GM19452 (cell line): ENCODE results near the gene APOM.

Experiments
- ATAC-seq: cut with Tn5 transposase; IDR thresholded peaks from one replicate; pipeline ENCODE4 v1.9.1; 2021; ENCODE audit not compliant: unreplicated experiment

APOM gene

GRCh38 chr6:31657406-31658157 lies 1.9 kb downstream of the APOM start:
- no peak for ATAC-seq

DNA sequence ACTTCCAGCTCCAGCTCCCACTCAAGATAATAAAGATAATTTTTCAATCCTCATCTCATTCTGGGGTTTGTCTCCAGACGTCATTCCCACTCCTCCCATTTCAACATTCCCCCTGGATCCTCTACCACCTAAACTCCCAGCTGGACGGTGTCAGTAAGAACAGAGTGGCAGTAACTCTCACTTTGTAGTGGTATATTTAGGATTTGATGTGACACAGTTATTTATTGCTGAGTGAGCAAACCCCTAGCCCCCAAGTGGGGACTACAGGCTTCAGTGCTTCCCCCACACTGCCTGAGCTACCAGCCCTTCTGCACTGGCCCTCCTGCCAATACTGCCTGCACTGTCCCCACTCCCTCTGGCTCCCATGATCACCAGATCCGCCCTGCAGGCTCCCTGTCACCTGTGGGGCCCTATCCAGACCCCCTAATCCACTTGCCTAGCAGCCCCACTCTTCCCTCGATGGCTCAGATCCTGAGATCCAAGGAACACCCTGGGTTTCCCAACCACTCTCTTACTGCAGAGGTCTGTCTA lies 2.5 kb downstream of the APOM start:
- no peak for ATAC-seq

DNA sequence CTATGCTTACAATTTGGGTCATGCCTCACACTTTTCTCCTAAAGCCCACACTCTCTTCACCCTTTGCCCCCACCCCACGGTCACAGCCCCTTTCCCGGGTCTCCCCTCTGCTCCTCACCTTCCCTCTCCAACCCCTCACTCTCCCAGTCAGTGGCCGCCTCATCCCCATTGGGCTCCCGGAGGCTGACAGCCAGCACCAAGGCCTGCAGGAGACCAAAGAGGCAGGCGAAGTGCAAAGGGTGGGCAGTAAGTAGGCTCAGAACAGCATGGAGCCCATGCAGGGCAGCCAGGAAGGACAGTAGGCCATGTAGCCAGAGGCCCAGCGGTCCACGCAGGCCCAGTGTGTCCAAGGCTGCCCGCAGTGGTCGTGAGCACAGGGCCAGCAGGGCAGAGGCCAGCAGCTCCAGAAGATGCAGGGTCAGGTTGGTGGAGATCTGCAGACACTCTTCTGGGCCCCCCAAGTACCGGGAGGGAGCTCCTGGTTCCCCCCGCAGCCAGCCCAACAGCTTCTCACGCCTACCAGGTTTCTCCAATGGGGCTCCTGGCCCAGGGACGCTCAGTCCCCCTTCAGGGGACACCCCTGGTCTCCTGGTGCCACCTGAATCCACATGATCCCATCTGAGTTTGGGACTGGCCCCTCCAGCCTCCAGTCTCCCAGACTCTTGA lies 3.4 kb downstream of the APOM start:
- no peak for ATAC-seq

DNA sequence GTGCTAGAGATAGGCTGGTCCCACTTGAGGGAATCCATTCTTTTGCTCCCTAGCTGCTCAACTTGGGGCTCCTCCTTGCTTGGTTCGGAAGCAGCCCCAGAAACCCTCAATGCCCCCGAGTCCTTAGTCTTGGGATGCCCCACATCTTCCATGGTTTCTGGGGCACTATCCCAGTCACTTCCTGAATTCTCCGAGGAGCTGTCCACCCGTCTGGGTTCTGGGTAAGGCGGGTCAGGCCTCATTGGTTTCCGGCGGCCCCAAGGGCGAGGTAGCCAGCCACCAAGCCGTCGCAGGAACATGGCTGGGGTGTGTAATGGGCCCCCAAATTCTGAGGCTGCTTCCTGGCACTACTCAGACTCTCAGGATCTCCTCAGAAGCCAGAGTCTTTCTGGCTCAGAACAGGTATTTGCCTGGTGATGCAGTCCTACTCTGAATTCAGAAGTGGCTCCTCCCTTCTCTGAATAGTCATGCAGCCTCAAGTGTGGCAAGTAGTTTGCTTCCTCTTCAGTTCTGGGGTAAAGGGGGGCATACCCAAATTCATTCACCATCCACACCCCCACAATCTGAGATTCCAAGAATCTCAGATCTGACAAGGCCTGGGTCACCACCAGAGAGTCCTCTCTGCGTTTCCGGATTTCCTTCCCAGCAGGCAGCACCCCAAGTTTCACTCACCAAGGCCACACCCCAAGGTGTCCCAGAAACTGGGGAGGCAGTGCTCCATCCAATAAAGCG lies 4.1 kb downstream of the APOM start:
- ATAC-seq: no peak

- ATAC-seq: no peak
These were observed 4.9 kb downstream of the APOM start, which contains the start of gene C6orf47 for GRCh38 chr6:31660381-31661261. TSS of gene C6orf47 (minus strand) at chr6:31660778. CDS start at chr6:31659947, 831 bp downstream.

DNA sequence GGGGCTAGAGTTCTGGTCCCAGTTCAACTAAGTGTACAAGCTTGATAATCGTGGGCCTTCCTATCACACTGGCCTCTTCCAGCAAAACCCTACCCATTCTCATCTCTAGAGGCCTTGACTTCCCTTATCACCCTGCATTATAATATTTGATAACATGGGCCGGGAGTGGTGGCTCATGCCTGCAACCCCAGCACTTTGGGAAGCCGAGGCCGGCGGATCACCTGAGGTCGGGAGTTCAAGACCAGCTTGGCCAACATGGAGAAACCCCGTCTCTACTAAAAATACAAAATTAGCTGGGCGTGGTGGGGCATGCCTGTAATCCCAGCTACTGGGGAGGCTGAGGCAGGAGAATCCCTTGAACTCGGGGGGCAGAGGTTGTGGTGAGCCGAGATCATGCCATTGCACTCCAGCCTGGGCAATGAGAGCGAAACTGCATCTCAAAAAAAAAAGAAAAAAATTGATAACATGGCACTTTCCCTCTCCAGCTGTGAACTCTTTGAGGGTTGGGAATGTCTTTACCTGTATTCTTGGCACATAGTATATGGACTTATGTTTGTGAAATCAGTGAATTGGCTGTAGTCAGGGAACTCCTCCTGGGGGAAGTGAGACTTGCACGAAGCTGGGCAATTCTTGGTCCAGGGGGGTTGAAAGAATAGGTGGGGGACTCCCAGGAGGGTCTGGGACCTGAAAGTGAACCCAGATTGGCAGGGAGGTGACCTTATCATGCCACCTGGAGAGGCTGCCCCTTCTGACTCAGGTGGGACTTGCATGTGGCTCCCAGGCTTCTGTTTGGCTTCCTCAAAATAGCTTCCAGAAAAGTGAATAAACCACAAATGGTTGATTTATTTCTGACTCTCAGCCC lies 5.8 kb downstream of the APOM start:
- no peak for ATAC-seq

DNA sequence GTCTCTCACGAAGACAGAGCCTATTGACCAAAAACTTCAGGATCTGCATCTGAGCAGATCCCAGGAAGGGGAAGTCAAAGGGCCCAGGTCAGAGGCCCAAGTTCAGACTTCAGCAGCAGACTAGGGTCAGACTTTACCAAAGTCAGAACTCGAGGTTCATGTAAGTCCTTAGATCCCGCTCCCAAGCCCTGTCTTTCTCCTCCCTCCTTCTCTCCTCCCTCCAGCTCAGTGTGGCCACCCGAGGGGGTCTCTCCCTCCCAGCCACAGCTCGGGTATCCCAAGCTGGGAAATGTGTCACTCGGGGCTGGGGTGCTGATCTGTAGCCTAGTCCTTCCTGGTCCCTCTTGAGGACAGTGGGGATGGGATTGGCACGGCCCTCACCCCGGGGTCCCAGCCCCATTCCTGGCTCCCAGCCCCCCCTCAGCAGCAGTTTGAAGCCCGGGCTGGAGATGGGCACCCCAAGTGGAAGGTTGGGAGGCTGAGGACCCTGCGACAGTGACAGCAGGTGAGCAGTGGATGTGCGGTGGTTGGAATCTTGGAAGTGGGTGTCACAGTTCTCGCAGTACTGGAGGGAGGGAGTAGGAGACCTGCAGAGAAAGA lies 6.5 kb downstream of the APOM start:
- ATAC-seq: no peak

- no peak for ATAC-seq
These were observed 7.6 kb downstream of the APOM start for GRCh38 chr6:31663126-31663960.

DNA sequence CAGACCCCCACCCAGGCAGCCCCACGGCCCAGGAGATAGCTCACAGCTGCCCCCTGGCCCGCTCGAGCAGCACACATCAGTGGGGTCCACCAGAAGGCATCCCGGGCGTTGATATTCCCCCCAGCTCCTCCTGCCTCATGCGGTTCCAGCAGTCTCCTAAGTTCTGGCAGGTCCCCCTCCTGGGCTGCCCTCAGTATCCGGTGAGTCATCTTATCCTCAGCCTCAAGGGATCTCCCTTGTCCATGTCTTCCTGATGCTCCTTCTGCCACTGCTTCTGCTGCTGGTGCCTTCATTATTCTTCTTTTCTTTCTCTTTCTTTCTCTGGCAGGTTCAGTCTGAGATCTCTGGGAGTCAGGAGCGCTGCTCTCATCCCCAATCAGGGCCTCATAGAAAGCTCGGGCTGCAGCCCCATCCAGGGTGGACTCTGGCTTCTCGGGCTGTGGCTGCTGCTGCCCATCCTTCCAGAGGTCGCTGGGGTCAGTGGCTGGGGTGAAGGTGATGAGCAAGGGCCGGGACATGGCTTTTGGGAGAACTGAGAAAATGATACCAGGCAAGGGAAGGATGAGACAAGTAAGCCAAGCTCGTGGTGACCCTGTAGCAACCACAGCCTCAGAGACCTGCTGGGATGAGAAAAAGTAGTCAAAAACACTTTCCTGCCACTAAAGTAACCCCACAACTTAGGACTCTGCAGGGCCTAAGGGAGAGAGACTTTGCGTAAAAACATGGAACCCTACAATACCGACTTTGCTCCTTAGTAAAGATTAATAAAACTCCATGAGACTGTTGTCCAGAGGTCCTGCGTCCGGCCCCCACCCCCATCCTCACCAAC lies 8.5 kb downstream of the APOM start:
- no peak for ATAC-seq

DNA sequence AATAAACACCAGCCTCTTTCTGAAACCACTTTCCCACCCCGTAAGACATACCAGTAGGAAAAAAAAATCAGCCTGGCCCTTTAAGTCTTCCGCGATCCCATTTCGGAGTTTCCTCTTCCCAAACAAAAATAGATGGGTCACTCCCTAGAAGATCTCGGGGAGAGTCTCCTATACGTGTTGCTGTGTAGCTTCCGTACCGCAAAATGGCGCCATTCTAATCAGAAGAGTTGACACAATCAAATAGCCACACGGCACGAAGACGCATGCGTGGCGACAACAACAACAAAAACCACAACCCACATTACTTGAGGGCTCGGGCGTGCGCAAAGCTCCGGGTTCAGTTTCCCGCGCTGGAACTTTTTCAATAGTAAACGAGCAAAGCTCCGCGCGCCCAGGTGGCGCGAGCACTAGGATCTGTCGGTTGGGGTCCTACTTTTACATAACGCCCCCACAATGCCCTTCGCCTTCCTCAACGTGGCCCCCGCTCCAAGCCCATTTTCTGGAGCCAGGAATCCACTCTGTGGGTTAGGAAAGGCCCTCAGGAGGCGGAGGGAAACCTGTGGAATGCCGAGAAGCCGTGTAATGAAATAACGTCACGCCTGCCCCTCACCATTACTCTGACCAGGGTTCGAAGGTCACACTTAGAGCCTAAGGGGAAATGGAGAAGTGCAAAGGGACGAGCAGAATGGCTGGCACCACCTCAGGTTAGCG lies 9.3 kb downstream of the APOM start, which contains the start of gene GPANK1:
TSS of gene GPANK1 (minus strand) at position 208 of the 711 bp plus-strand sequence. CDS start 519 bp downstream, outside the sequence.
- ATAC-seq: no peak

DNA sequence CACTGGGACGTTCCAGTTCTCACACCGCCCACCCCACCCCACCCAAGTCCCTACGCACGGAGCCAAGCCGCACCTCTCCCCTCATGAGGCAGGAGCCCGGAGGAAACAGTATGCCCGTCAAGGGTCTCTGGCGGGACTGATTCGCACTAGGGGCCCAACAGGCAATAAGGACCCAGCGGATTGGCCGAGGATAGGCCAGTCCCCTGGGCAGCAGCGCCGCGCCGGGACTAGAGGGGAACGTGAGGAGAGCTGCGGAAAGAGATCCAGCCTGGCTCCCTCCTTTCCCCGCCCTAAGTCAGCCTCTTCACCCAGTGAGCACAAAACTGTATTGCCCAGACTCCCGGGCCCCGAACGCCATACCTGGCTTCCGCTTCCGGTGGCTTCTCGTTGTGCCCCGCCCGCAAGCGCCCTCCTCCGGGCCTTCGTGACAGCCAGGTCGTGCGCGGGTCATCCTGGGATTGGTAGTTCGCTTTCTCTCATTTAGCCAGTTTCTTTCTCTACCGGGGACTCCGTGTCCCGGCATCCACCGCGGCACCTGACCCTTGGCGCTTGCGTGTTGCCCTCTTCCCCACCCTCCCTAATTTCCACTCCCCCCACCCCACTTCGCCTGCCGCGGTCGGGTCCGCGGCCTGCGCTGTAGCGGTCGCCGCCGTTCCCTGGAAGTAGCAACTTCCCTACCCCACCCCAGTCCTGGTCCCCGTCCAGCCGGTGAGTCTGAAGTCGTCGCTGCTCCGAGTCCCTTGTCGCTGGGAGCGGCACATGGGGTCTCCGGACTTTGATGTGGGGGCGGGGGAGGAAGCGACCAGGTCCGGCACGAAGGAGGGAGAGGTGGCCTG lies 10.0 kb downstream of the APOM start, which contains the start of gene CSNK2B:
TSS of gene CSNK2B (plus strand) at position 580 of the 836 bp plus-strand sequence. CDS start 752 bp downstream, outside the sequence.
- peak; percentile 75 for ATAC-seq

DNA sequence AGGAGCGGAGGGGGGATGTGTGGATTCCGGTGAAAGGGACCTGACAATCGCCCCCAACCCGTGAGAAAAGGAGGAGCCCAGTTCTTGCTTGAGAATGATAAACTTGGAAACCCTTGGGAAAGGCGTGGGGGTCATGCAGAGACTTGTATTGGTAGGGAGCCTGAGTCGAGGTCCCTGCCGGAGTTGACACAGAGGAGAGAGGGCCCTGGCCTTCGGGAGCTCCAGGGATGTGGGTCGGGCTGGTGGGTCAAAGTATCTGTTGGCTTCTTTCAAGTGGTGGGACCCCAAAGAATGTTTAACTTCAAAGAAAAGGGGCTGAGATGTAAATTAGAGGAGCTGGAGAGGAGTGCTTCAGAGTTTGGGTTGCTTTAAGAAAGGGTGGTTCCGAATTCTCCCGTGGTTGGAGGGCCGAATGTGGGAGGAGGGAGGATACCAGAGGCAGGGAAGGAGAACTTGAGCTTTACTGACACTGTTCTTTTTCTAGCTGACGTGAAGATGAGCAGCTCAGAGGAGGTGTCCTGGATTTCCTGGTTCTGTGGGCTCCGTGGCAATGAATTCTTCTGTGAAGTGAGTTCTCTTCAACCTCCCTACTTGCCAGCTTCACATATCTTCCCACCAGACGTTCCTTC lies 10.8 kb downstream of the APOM start:
- ATAC-seq: no peak

- ATAC-seq: no peak
These were observed 14.0 kb downstream of the APOM start, which contains the start of gene LY6G5B for GRCh38 chr6:31669676-31670075. TSS of gene LY6G5B (plus strand) at chr6:31669976. CDS start at chr6:31670951, 975 bp downstream.

- no peak for ATAC-seq
These were observed 20.7 kb downstream of the APOM start for GRCh38 chr6:31676322-31676903.

- no peak for ATAC-seq
These were observed 21.2 kb downstream of the APOM start for GRCh38 chr6:31676904-31677303.
